Mucosa of descending colon (tissue), 3 donors: ENCODE data around the gene CNTNAP3B. TPM values are rescaled to one million over a fixed set of nuclear protein-coding genes. Genes with fewer than 3 reads are reported as not detected.
"Not testable (repeated sequence)": the region's sequence is repeated elsewhere in the genome, so short reads cannot be mapped to it uniquely, and the experiment has no call there.

Experiments used
- ATAC-seq: fragments of 200-7000 bp; cut with Tn5 transposase; one replicate; pipeline ENCODE4 v1.9.1; 2020; ENCODE audit warnings: mild to moderate bottlenecking, moderate library complexity
- DNase-seq, 3 donors: peaks; one replicate each; pipeline ENCODE4 v3.0.0-alpha.2; 2020
- H3K36me3 ChIP-seq: fragments of 200-600 bp; one replicate; pipeline ENCODE4 v1.8.0; 2021; ENCODE audit warnings: low read depth, mild to moderate bottlenecking
- H3K4me1 ChIP-seq: fragments of 200-600 bp; one replicate; pipeline ENCODE4 v1.8.0; 2021; ENCODE audit warnings: low read depth, mild to moderate bottlenecking
- H3K4me3 ChIP-seq: fragments of 200-600 bp; one replicate; pipeline ENCODE4 v1.8.0; 2021; ENCODE audit warnings: mild to moderate bottlenecking
- H3K9me3 ChIP-seq: fragments of 200-600 bp; one replicate; pipeline ENCODE4 v1.8.0; 2021; ENCODE audit warnings: mild to moderate bottlenecking
- intact Hi-C, 2 donors: fragments of 100-400 bp; cut with DNase I in 1 of 2; cut with micrococcal nuclease in 1 of 2; formaldehyde crosslinking; loops; one replicate each; pipeline versions ENCODE4 v1.11.0 to v1.11.1; 2022; cut with DNase I, micrococcal nuclease
- total RNA-seq, 3 donors: library from RNA; stranded (reverse); fragmentation: NEBNext Ultra II Directional in 2 of 3; extraction: Animal tissue kit (Norgen Biotek cat#: 25700) in 2 of 3; gene quantifications; one replicate each; pipeline versions ENCODE4 v1.2.1 to v1.2.4, GENCODE V29; 2021 to 2023
- donor health status: DM: no; HTN: no; CAD: no; lungs with moderate emphysema.
- donor health status: DM: no; HTN: no; CAD: no.
- donor health status: DM: no; HTN: yes; CAD: no.

CNTNAP3B gene
- total RNA-seq, 3 donors from 2014 or later: 1.5 to 21.7 (median 4.9) TPM

DNA sequence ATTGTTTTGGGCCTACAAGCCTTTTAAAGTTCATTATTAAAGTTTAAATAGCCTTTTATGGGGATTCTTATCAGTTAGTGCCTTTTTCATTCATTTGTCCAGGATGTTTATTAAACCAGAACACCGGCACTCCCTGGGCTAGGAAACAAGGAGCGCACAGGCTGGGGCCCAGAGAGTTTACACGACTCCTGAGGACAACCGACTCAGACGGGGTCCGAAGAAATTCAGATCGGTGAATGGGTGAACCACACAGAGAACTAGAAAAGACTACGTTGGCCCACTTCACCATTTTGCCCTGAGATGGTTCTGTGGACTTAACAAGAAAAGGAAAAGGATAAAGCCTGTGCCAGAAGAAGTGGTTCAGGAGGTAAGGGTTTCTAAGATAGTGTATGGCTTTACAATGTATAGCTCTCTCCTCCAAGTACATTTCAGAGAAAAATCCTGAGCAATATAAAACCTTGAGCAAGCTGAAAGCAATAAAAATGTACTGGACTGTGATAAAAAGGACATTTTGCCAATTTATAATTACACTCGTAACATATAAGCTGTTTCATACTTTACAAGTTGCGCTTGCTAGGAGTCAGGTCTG is 84.7 kb downstream of the CNTNAP3B start:
- H3K36me3 ChIP-seq, H3K4me1 ChIP-seq, DNase-seq, H3K9me3 ChIP-seq, intact Hi-C loops, H3K4me3 ChIP-seq: not testable (repeated sequence)
- ATAC-seq: peak; percentile 73

DNA sequence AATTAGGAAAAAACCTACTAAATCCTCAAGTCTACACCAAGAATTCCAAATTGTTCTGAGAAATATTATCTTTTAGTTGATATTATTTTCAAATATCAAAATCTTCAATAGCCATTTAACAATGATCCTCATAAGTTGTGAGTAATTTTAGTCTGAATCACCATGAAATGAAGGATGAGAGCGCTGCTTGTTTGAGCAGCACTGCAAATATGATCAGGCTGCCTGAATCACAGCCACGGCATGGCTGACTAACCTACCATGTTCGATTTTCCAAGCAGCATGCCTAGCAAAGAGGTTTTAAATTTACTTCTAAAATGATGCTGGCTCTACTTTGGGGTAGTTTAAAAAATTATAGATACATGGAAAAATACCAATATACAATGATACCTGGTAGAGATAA is 95.7 kb downstream of the CNTNAP3B start:
- intact Hi-C loops, H3K9me3 ChIP-seq, H3K4me1 ChIP-seq, H3K4me3 ChIP-seq, DNase-seq, H3K36me3 ChIP-seq, ATAC-seq: not testable (repeated sequence)

DNA sequence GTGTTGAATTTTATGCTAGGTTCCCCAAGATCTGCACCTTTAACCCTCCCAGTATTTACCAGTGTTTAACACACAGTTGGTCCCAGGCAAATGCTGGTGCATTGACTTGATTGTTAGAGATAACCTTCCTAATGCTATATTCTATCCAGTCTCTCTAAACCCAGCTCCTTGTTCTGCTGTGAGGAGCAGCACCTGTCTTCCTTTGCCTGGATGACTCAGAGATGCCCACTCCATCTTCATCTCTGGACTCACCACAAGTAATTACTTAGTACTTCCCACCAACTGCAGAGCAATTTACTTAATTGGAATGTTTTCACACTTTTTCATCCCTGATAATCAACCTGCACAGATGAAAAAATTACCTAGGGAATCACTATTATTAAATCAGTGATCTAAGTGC is 108.6 kb downstream of the CNTNAP3B start:
- ATAC-seq, intact Hi-C loops, H3K4me1 ChIP-seq, H3K4me3 ChIP-seq, H3K36me3 ChIP-seq, DNase-seq, H3K9me3 ChIP-seq: not testable (repeated sequence)

DNA sequence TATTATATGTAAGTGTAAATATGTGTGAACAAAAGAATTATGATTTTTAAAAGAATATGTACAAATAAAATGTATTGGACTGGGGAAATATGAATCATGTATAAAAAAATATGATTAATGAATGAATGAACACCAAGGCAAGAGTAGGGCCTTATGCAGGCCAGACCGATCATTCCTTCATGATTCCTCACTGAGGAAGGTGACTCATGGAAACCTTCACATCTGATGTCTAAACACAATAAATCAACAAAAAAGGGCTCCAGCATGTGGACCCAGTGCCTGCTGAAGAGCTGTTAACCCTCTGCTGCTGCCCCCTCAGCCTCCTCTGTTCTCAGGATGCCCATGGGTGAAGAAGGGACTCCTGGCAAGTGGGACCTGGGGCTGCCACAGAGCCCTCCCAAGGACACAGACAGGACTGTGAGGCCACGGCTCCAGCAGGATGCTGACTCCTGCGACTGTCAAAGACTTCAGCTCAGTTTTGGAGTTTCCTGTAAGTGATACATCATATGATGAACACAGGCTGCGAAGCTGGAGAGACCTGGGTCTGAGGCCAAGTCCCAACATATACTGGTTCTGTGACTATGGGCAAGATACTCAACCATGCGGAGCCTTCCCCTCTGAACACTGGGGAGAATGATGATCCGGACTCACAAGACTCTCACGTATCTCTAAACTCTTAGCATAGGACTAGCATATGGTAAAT is 110.9 kb downstream of the CNTNAP3B start:
- H3K4me3 ChIP-seq, ATAC-seq, H3K36me3 ChIP-seq, H3K4me1 ChIP-seq, H3K9me3 ChIP-seq, DNase-seq, intact Hi-C loops: not testable (repeated sequence)

DNA sequence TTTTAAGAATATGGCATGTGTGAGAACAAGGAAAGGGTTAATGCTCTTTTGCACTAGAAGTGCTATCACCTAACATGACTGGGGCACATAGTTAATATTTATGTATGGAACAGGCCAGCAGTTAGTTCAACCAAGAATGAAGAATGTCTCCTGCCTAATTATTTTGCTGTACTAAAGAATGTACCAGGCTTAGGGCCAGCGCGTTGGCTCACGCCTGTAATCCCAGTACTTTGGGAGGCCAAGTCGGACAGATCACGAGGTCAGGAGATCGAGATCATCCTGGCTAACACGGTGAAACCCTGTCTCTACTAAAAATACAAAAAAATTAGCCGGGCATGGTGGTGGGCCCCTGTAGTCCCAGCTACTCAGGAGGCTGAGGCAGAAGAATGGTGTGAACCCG is 114.9 kb downstream of the CNTNAP3B start:
- H3K4me1 ChIP-seq, H3K9me3 ChIP-seq, DNase-seq, H3K4me3 ChIP-seq, ATAC-seq, intact Hi-C loops, H3K36me3 ChIP-seq: not testable (repeated sequence)

DNA sequence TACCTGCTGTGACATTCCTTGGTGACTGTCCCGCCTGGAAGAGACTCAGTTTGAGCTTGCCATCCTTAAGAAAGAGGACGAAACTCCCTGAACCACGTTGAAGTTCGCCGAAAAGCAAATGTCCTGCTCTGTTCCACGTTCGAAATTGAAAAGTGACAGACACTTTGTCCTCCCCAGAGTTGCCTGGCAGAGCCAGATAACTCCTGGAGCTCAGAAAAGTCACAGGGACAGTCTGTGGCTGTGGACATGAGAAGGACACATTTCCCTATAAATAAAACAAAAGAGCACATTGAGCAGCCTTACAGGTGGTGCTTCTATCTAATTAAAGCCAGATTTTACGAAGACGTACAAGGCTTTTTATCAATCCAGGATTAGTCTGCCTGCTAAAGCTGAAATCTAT is 137.6 kb downstream of the CNTNAP3B start:
- H3K9me3 ChIP-seq, intact Hi-C loops, H3K4me1 ChIP-seq, H3K4me3 ChIP-seq, DNase-seq, H3K36me3 ChIP-seq, ATAC-seq: not testable (repeated sequence)

DNA sequence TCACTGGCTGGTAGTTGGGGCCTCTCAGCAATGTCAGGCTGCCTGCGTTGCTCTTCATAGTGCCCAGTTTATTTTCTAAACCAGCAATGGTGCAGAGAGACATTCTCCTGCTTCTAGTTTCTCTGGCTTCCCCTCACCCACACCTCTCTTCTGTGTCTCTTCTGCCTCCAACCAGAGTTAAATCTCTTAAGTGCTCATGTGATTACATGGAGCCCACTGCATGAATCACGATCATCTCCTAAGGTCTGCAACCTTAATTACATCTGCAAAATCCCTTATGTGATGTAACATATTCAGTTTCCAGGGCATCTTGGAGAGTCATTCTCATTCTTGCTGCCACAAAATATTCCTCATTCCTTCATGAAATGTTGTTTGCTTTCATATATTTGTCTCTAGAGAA is 149.0 kb downstream of the CNTNAP3B start:
- intact Hi-C loops, H3K9me3 ChIP-seq, H3K36me3 ChIP-seq, DNase-seq, H3K4me3 ChIP-seq, ATAC-seq, H3K4me1 ChIP-seq: not testable (repeated sequence)

DNA sequence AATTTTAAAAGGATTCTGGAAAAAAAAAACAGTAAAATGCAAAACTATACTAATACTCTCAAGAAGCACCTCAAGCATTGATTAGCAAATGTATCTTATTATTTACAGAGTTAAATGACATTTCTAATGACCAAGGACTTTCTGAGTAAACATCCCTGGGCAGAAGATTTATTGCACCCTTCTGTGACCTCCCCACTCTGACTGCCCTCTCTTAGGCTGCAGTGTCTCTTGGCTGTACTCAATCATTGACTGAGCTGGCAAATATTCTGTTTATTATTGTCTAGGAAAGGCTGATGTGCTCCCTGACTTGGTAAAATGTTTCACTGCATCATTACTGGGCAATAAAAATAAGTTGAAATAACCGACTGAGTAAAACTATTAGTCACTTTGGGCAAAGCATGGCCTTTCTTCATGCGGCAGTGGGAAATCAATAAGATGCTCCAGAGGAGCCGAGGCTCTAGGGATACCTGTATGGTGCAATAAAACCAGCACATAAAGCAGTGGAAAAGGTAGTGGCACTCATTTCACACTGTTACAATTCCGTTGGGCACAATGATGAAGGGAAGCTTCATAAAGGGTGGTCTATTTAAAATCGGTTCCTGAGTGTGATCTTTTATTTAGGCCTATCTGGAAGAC is 151.1 kb downstream of the CNTNAP3B start:
- ATAC-seq, H3K4me1 ChIP-seq, H3K4me3 ChIP-seq, intact Hi-C loops, H3K36me3 ChIP-seq, H3K9me3 ChIP-seq, DNase-seq: not testable (repeated sequence)

DNA sequence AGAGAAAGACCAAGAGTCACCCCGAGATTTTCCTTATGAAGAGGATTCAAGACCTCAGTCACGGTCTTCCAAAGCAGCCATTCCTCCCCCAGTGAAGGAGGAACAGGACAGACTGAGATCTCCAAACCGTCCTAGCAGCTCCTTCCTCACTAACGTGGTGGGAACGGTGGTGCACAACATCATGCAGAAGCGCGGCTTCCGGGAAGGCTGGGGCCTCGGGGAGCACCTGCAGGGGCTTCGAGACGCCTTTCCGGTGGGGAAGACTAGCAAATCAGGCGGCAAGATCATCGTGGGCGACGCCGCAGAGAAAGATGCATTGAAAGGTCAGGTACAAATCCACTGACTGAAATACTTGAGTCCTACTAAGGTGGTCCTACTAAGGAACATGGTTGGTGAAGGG is 154.3 kb downstream of the CNTNAP3B start:
- H3K36me3 ChIP-seq, H3K9me3 ChIP-seq, H3K4me1 ChIP-seq, H3K4me3 ChIP-seq, intact Hi-C loops, ATAC-seq, DNase-seq: not testable (repeated sequence)

DNA sequence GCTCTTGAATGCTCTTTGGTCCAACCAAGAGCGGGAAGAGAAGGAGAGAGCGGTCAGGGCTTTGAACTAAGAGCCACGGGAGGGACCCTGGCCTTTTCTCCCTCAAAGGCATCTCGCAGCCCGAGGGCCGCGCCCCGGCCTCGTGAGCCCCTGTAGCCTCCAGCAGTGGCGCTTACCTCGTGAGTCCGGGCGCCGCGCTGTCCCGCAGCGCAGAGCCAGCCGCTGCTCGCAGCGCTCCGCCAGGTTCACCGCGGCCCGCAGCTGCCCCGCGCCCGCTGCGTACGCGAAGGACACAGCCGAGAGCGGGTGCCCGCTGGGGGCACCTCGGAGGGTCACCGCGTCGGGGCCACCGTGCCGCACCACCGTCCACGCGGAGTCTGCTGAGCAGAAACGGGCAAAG is 176.2 kb downstream of the CNTNAP3B start:
- intact Hi-C loops, DNase-seq, H3K9me3 ChIP-seq, H3K4me3 ChIP-seq, H3K4me1 ChIP-seq, H3K36me3 ChIP-seq, ATAC-seq: not testable (repeated sequence)

DNA sequence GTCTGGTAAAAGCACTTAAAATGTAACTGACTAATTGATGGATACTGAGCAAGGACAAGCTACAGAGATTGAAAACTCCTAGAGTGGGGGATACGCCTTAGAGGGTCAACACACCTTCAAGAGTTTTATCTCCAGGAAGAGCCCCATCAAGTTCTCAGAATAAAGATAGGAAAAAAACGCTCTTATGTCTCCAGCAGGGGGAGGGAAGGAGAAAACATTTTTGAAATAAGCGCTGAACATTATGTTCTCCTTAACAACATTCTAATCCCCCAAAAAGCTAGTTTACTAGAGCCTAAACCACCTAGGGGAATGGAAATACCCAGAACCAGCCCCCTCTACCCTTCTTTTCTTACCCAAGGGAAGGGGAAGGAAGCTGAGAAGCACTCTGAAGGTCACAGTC is 187.5 kb downstream of the CNTNAP3B start:
- DNase-seq, H3K36me3 ChIP-seq, intact Hi-C loops, H3K9me3 ChIP-seq, H3K4me3 ChIP-seq, ATAC-seq, H3K4me1 ChIP-seq: not testable (repeated sequence)

DNA sequence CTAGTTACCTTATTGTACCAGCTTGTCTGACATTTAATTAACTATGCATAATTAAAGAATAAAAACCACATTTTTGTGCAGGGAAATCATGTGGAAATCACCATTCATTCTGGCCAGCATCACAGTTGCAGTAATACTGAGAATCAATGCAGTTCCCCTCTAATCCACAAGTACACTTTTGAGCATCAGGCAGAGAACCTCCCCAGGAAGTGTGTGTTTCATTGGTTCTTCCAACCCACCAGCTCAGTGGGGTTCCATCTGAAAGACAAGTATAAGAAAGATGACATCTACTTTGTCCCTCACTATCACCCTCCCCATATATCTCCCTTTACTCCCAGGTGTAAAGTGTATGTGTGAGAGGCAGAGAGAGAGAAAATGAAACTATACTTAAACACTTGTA is 191.1 kb downstream of the CNTNAP3B start:
- DNase-seq, ATAC-seq, H3K36me3 ChIP-seq, H3K9me3 ChIP-seq, intact Hi-C loops, H3K4me1 ChIP-seq, H3K4me3 ChIP-seq: not testable (repeated sequence)

DNA sequence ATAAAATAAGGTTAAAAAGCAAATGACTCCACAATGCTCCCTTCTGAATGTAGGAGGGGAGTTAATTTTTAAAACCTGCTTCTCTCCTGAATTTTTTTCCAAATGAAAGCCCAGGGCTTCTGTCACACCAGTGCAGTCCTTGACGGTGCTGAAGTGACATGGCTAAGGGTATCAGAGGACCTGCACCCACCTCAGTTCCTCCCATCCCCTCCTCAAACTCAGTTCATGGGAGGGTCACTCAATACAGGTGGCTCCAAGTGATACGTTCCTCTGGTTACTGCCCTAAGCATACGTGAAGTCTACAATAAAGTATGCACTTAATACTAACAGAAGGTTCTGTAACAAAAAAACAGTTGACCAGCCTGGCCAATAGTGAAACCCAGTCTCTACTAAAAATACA is 193.5 kb downstream of the CNTNAP3B start:
- ATAC-seq, H3K9me3 ChIP-seq, H3K4me1 ChIP-seq, DNase-seq, H3K4me3 ChIP-seq, intact Hi-C loops, H3K36me3 ChIP-seq: not testable (repeated sequence)

DNA sequence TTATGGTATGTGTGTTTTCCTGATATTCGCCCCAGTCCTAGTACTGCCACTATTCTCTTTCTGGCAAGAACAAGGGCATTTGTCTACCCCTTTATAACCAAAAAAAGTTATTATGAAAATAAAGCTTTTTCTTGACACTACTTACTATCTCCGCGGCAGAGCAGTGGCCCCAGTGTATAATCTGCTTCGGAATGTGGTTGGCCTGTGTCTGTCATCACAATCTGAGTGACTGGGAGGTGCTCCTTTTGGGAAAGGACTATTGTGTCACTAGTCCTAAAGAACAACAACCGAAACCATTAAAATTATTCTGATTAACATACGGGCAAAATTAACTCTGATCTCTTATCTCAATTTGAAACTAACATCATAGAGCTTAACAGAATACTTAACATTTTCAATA is 200.1 kb downstream of the CNTNAP3B start:
- H3K36me3 ChIP-seq, ATAC-seq, DNase-seq, intact Hi-C loops, H3K9me3 ChIP-seq, H3K4me1 ChIP-seq, H3K4me3 ChIP-seq: not testable (repeated sequence)
